BJ (cell line): ENCODE data around the gene ARSB. TPM values are rescaled to one million over a fixed set of nuclear protein-coding genes. Genes with fewer than 3 reads are reported as not detected.

ENCODE experiments used
- CTCF ChIA-PET: fragments of 350-600 bp; formaldehyde crosslinking; extraction: SDS; loops from one replicate; lab custom pipeline; 2021; ENCODE audit warnings: antibody characterized with exemption, inconsistent platforms; lab: Yijun Ruan, JAX
- POLR2A ChIA-PET: fragments of 300-600 bp; sonication (Branson Sonifier 250); formaldehyde crosslinking; extraction: SDS; loops from one replicate; lab custom pipeline; 2021; ENCODE audit warnings: antibody characterized with exemption; lab: Charles Lee
- DNase-seq: peaks from one replicate; pipeline ENCODE4 v3.0.0-alpha.2; 2011; ENCODE audit warnings: low read depth
- H3K27me3 ChIP-seq: 2 replicates; pipeline ENCODE4 v1.6.0; 2011; ENCODE audit warnings: low read length; ENCODE audit not compliant: control insufficient read depth, insufficient read depth
- H3K36me3 ChIP-seq: 2 replicates; pipeline ENCODE4 v1.5.1; 2011; ENCODE audit warnings: low read length; ENCODE audit not compliant: control insufficient read depth, insufficient read depth
- H3K4me3 ChIP-seq: 2 replicates; pipeline ENCODE4 v1.5.1; 2011; ENCODE audit warnings: low read depth, mild to moderate bottlenecking, control low read depth, low read length
- polyA plus RNA-seq: library from polyadenylated mRNA; depleted of rRNA; stranded (reverse); fragments of >200 nt; gene quantifications from 2 replicates; pipeline ENCODE4 v1.2.3, GENCODE V29; 2011
- TF ChIP-seq, protein P1 (sequence below): IDR thresholded peaks from 2 replicates; pipeline ENCODE4 v1.5.1; 2011; ENCODE audit warnings: low read depth, mild to moderate bottlenecking, control low read depth, inconsistent platforms, low read length, moderate library complexity; ENCODE audit not compliant: insufficient read depth

The ARSB gene
- polyA plus RNA-seq, 1 experiment, result 26.7 TPM

DNA sequence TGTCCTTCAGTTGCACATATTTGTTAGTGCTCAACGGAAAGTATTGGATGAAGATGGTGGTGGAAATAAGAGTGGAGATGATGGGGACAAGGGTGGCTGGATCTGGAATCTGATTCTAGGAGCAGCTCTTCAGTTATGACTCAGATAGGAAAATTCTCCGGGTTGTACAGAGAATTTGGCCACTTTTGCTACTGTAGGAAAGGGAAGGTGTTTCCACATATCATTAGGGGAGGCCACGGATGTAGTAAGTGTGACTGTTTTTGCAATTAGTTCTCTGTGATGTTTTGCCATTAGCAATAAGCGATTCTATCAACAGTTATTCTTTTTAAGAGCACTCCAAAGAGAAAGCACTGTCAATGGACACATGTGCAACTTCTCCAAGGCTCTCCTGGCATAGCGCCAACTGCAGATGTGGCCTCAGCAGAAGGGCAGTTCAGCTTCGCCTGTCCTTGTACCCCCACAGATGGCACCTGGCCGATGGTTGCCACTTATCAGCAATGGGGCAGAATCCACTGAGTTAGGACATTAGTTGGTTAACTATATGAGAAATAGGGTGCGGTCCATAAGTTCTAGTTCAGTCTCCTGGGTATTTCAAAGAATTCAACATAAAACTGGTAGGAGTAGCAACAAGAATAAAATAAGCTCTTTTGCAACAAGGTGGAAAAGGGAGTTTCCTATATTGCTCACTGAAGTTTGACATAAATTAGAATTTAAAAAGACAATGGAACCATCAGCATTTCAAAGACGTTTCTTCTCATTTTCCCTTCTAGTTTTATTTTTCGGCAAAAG lies 96.3 kb downstream of the ARSB start:
- TF ChIP-seq, protein P1, sequence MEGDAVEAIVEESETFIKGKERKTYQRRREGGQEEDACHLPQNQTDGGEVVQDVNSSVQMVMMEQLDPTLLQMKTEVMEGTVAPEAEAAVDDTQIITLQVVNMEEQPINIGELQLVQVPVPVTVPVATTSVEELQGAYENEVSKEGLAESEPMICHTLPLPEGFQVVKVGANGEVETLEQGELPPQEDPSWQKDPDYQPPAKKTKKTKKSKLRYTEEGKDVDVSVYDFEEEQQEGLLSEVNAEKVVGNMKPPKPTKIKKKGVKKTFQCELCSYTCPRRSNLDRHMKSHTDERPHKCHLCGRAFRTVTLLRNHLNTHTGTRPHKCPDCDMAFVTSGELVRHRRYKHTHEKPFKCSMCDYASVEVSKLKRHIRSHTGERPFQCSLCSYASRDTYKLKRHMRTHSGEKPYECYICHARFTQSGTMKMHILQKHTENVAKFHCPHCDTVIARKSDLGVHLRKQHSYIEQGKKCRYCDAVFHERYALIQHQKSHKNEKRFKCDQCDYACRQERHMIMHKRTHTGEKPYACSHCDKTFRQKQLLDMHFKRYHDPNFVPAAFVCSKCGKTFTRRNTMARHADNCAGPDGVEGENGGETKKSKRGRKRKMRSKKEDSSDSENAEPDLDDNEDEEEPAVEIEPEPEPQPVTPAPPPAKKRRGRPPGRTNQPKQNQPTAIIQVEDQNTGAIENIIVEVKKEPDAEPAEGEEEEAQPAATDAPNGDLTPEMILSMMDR, result no peak
- POLR2A ChIA-PET, result no interaction called here
- CTCF ChIA-PET, result interaction anchor here (1.2 to 7.1 kb wide), 4 partner anchors 9 to 352 kb away, joined by 3 to 44 read pairs (median 6); no protein-coding TSS in a partner anchor
- no peak for DNase-seq
- no peaks in the 10 kb centered on the region for H3K27me3 ChIP-seq
- no peak overlapping the region for H3K4me3 ChIP-seq
- no peaks in the 10 kb centered on the region for H3K36me3 ChIP-seq

DNA sequence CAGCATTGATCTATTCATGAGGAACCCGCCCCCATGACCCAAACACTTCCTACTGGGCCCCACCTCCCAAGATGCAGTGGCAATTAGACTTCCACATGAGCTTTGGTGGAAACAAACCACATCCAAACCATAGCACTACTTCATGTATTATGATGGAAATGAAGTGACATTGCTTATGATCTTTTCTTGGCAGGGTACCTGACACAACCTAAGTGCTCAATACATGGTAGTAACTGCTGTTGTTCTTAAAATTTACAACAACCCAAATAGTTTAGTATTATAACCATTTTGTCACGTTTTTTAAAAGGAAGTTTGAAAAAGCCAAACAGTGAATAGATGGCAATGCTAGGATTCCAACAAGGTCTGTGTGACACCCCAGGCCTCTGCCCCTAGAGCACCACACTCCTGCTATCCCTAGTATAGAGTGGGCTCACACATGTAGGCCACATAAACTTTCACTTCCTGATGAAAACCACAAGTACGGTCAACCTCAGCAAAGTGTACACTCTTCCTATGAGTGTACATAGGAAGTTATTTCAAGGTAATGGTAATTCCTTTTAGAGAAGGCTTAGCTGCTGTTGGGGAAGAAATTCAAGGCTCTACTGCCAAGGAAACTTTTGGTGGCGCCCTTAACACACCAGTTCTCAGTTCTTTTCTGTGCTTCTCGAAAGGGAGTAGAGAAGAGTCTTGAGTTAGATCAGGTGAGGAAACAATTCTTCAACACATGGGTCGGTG lies 97.6 kb downstream of the ARSB start:
- ChIA-PET POLR2A (no interaction called here), CTCF (interaction anchor here (0.7 to 7.1 kb wide), 11 partner anchors 10 to 343 kb away, joined by 3 to 44 read pairs (median 4); no protein-coding TSS in a partner anchor)
- H3K27me3 ChIP-seq, result no peaks in the 10 kb centered on the region
- no peak overlapping the region for H3K4me3 ChIP-seq
- DNase-seq, result no peak
- TF ChIP-seq, protein P1, result no peak
- H3K36me3 ChIP-seq, result no peaks in the 10 kb centered on the region

DNA sequence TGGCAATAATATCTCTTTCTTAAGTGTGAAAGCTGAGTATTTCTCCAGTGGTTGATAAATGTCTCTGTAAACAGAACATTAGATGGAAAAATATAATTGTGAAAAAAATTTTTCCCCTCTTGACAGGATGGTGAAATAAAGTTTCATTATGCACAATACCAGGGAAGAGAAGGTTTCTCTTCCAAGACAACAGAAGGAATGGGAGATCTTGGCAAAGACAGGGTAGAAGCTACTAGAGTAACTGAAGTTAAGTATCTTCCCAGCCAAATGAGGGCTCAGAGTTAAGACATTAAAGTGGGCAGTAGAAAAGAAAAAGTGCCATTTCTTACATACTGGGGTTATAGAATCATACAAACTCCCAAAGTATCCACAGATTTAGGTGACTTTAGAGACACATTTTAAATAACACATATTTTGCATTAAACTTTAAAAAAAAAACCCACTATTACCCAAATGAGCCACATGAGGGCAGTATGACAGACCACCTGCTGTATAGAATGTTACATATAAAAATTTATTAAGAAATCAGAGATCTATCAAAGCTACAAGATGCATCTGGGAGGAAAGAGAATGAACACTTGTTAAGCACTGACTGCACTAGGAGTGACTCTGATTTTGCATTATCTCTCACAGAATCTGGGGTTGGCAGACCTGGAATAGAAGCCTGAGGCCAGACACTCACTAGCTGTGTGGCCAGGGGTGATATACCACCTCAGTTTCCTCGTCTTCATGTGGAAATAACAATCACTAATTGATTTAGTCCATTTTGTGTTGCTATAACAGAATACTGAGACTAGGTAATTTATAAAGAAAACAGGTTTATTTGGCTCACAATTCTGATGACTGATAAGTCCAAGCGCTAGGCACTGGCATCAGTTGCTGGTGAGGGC lies 98.5 kb downstream of the ARSB start:
- H3K4me3 ChIP-seq, result no peak overlapping the region
- CTCF ChIA-PET, result interaction anchor here (0.6 to 7.1 kb wide), 20 partner anchors 10 to 349 kb away, joined by 3 to 44 read pairs (median 3); no protein-coding TSS in a partner anchor

DNA sequence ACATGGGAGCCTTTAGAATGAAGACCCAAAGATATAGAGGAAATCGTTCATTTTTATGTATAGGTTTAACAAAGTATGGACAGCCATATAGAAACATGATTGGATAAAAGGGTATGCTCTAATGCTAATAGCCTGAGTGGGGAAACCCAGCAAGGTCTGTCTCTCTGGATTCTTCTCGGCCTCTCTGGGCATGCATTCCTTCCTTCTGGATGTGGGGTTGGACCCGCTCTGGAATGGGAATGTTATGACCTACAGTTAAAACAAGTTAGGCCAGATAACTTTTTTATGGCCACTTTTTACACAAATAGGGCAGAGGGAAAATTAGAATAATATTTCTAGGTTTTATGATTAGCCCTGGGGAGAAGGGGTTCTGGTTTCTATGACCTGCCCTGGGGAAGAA lies 103.2 kb downstream of the ARSB start:
- CTCF ChIA-PET, result interaction anchor here (1.0 kb wide), 1 partner anchor 139 kb away, joined by 3 read pairs; no protein-coding TSS in a partner anchor

More for the DNA sequence above, 98.5 kb downstream of the ARSB start:
- H3K27me3 ChIP-seq, result no peaks in the 10 kb centered on the region
- no peak for DNase-seq
- TF ChIP-seq, protein P1, result peak; percentile 61
- POLR2A ChIA-PET, result no interaction called here
- no peaks in the 10 kb centered on the region for H3K36me3 ChIP-seq

More for the DNA sequence above, 103.2 kb downstream of the ARSB start:
- DNase-seq, result no peak
- Histone ChIP-seq H3K36me3 (no peaks in the 10 kb centered on the region), H3K27me3 (no peaks in the 10 kb centered on the region), H3K4me3 (no peak overlapping the region)
- POLR2A ChIA-PET, result no interaction called here
- TF ChIP-seq, protein P1, result no peak
